ENCODE measurements around the gene OPCML. TPM values are rescaled to one million over a fixed set of nuclear protein-coding genes. Genes with fewer than 3 reads are reported as not detected.

The OPCML gene
- polyA plus RNA-seq, result not detected

DNA sequence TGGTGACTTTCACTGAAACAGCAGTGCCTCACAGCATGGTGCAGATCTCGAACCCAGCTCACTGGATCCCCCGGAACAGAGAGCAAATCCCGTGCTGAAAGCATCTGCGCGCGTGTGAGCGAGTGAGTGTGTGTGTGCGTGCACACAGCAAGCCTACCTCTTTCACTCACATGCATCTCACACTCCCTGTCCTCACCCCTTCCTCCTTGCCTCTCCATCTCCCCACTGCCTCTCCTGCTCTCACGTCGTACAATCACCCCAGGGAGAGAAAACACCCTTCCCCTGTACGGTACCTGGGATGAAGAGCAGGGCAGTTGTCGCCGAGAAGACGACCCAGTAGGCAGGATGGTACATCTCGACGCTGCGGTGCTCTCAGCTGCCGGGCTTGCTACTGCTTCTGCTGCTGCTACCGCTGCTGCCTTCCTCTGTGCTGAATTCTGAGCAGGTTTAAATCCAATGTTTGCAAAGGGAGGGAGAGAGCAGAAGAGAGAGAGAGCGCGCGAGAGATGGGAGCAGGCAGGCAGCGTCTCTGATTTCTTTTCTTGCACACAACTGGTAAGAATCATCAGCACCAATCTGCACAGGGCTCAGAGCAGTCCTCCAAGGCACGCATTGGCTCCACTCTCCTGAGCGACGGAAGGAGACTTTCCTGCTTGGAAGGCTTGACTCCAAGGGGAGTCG, at the start of gene OPCML:
TSS of gene OPCML (minus strand) at position 531 of the 681 bp plus-strand sequence.
- peak within 1 kb of the TSS in 1 of 3 donors; percentile 82 for H3K27ac Mint-ChIP-seq
- peaks cover 28% of the 10 kb centered on the region for H3K27me3 Mint-ChIP-seq
- no peak within 1 kb of the TSS for H3K4me3 Mint-ChIP-seq
- H3K4me1 Mint-ChIP-seq, result no peaks in the 10 kb centered on the region
- no peaks in the 10 kb centered on the region for H3K36me3 Mint-ChIP-seq
- peaks cover 0 to 2% (median 0%) of the 10 kb centered on the region in 3 donors for H3K9me3 Mint-ChIP-seq

DNA sequence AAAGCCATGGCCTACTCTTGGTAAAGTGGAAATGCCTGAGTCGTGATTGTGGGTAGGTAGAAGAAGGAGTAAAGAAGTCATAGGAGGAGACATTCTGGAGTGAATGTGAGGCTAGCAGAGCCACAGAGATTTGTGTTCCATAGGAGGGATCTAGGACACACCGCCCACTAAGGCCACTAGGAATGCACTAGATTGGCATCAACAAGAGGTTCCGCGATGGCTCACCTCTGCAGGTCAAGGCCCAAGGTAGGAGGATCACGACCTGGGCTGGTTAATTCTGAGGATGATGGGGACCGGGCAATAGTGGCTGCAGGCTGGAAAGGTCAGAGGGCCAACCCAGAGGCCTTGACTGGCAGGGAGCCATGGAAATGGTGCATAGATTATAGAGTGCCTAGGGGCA, 48.8 kb upstream of the OPCML start:
- Mint-ChIP-seq H3K27ac (no peak overlapping the region), H3K9me3 (peaks cover 3 to 11% (median 4%) of the 10 kb centered on the region in 3 donors), H3K27me3 (no peaks in the 10 kb centered on the region), H3K4me1 (peaks cover 0 to 2% (median 0%) of the 10 kb centered on the region in 3 donors), H3K36me3 (peaks cover 3% of the 10 kb centered on the region), H3K4me3 (no peak overlapping the region)

DNA sequence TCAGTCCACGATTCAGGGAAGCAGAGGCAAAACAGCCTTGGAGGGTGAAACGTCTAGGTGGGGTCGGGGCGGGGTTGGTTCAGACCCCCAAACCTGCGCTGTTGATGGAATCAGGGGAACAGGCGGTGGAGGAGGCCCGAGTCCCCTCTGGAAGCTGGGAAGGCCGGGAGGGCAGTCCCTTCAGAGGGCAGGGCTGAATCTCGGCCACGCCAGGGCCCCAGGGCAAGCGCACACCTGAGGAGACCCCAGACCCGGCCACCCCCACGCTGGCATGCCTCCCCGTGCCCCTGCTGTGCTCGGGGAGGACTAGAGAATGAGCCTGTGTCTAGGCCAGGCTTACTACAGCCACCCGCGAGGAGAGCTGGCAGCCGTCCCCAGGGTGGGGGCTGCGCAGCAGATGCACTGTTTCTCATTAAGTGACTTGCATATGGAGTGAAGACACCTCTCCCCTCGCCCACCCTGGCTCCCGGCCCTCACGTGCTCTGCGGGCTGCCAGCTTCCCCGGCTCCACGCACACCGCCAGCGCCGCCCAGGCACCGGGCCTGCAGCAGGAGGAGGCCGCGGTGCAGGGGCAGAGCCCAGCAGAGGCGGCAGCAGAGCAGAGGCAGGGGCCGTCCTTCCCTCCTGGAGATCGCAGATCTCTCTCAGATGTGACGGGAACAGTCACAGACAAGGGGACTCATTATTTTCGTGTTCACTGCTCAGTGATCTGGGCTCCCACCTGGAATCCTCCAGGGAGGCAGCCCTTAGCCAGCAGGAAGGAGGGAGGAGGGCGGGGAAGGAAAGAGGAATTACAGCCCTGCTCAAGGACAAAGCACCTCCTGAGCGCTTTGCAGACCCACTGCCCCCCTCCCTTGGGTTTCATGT, 47.1 kb upstream of the OPCML start:
- H3K4me1 Mint-ChIP-seq, result peaks cover 0 to 5% (median 0%) of the 10 kb centered on the region in 3 donors
- H3K36me3 Mint-ChIP-seq, result peaks cover 3% of the 10 kb centered on the region
- no peak overlapping the region for H3K27ac Mint-ChIP-seq
- peaks cover 0 to 7% (median 3%) of the 10 kb centered on the region in 3 donors for H3K9me3 Mint-ChIP-seq
- peaks cover 2% of the 10 kb centered on the region for H3K27me3 Mint-ChIP-seq
- no peak overlapping the region for H3K4me3 Mint-ChIP-seq

DNA sequence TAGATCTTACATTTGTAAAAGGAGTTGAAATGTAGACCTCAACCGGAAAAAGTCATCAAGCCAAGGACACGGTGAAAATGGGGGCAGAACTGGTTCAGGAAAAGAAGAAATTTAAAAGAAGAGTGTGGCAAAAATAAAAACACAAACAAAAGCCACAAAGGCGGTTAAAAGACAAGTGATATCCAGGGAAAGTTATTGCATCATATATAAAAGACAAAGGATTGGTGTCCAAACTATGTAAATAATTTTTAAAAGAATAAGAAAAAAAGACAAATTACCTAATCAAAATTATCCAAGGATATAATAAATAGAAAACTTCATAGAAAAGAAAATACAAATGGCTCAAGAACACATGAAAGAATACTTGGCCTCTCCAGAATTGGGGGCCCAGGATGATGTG, 45.1 kb upstream of the OPCML start:
- Mint-ChIP-seq H3K27me3 (peaks cover 2% of the 10 kb centered on the region), H3K4me1 (peaks cover 0 to 5% (median 0%) of the 10 kb centered on the region in 3 donors), H3K36me3 (peaks cover 3% of the 10 kb centered on the region), H3K27ac (no peak overlapping the region), H3K9me3 (peaks cover 0 to 7% (median 5%) of the 10 kb centered on the region in 3 donors), H3K4me3 (no peak overlapping the region)

DNA sequence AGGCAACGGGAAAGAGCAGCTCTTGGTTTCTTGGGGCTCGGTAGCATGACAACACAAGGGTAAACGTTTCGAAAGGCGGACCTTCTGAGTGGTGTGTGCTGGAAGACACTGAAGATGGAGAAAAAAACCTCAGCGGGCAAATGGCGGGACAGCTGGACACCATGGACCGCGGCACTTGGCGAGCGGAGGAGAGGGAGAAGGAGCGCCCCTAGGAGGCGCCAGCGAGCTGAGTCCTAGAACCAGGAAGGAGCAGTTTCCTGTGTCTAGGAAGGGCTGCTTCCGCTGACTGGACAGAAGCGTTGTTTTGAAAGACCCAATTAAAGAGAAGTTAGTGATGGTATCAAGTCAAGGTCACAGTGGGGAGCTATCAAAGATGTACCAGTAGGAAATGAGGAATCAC, 44.0 kb upstream of the OPCML start:
- H3K27ac Mint-ChIP-seq, result no peak overlapping the region
- H3K27me3 Mint-ChIP-seq, result peaks cover 2% of the 10 kb centered on the region
- peaks cover 1% of the 10 kb centered on the region for H3K36me3 Mint-ChIP-seq

DNA sequence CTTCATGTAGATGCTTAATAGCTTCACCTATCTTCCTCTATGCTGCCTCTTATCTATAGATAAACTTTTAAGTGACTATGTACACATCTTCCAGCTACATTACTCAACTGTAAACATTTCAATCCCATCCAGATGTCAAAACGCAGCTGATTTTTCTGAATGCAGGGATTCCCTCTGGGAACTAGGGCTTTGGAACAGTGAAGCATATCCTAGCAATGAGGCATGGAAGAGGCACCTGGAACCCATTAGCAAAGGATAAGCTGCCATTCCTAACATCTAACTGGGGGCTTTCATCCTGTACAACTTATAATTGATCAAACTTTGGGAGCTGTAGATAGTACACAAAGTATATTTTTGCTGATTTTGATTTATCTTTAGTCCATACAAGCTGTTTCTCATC, 40.8 kb upstream of the OPCML start:
- H3K9me3 Mint-ChIP-seq, result peaks cover 0 to 7% (median 5%) of the 10 kb centered on the region in 3 donors
- peaks cover 0 to 3% (median 0%) of the 10 kb centered on the region in 3 donors for H3K4me1 Mint-ChIP-seq
- no peak overlapping the region for H3K4me3 Mint-ChIP-seq
- peaks cover 2% of the 10 kb centered on the region for H3K27me3 Mint-ChIP-seq
- H3K27ac Mint-ChIP-seq, result peak overlapping the region in 1 of 3 donors; percentile 31
- no peaks in the 10 kb centered on the region for H3K36me3 Mint-ChIP-seq

More for the DNA sequence above, 44.0 kb upstream of the OPCML start:
- peaks cover 0 to 5% (median 0%) of the 10 kb centered on the region in 3 donors for H3K4me1 Mint-ChIP-seq
- H3K9me3 Mint-ChIP-seq, result peaks cover 0 to 7% (median 5%) of the 10 kb centered on the region in 3 donors
- H3K4me3 Mint-ChIP-seq, result no peak overlapping the region

DNA sequence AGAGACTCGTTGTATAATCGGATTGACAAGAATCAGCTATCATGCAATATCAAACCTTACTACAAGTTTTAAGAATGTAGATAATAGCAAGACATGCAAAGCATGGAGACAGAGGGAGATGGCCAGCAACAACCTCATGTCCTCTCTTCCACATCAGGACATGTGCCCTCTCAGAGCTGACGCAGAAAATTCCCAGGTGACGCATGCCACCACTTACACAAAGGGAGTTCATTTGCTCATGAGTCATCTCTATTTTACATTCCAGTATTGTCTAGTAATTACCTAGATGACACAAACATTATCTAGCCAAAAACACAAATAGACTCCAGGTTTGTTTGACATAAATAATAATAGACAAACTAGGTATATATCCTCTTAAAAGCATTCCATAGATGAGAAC, 38.1 kb upstream of the OPCML start:
- Mint-ChIP-seq H3K4me1 (no peaks in the 10 kb centered on the region), H3K27ac (no peak overlapping the region), H3K27me3 (no peaks in the 10 kb centered on the region), H3K36me3 (no peaks in the 10 kb centered on the region), H3K4me3 (no peak overlapping the region), H3K9me3 (peaks cover 1 to 2% (median 2%) of the 10 kb centered on the region in 3 donors)

DNA sequence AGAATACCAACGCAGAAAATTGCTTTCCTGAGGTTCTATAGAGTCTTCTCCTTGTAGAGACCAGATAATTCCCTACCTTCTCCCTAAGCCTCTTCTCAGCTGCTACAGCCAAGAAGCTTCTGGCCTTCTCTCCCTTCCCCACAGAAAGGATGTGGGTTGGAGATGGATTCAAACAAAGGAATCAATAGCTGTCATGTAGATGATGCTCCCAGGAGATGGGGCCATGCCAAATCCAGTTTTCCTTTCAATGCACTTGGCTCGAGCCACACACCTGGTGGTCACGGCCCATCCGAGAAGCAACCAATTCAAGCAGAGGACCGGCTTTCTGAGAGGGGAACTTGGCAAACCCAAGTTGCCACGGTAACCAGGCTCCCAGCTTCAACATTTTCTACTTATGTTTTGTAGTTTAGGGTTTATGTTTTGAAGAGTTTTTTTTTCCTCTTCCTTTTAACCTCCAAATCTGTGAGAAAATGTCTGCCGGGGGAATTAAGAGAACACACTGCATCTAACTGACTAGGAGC, 31.3 kb upstream of the OPCML start:
- H3K4me3 Mint-ChIP-seq, result no peak overlapping the region
- H3K27ac Mint-ChIP-seq, result no peak overlapping the region
- H3K4me1 Mint-ChIP-seq, result no peaks in the 10 kb centered on the region
- H3K27me3 Mint-ChIP-seq, result no peaks in the 10 kb centered on the region
- H3K36me3 Mint-ChIP-seq, result no peaks in the 10 kb centered on the region
- peaks cover 0 to 11% (median 0%) of the 10 kb centered on the region in 3 donors for H3K9me3 Mint-ChIP-seq

DNA sequence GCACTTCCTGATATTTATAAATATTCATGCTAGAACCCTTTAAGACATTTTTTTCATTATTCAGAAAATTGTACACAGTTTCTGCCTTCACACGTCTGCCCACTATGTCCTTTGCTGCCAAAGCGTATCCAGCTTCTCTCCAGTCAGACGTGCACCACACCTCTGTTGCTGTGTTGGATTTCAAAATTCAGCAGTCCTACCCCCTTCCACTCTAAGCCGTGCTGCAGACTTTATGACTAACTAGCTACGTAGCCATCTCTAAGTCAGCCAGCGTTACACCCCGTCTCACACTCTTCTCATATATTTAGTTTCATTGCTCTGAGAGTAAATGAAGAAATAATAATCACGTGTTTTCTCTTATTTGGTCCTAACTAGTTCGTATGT, 28.2 kb upstream of the OPCML start:
- Mint-ChIP-seq H3K4me1 (no peaks in the 10 kb centered on the region), H3K27ac (no peak overlapping the region), H3K36me3 (no peaks in the 10 kb centered on the region), H3K4me3 (no peak overlapping the region), H3K9me3 (peaks cover 0 to 10% (median 0%) of the 10 kb centered on the region in 3 donors), H3K27me3 (no peaks in the 10 kb centered on the region)

DNA sequence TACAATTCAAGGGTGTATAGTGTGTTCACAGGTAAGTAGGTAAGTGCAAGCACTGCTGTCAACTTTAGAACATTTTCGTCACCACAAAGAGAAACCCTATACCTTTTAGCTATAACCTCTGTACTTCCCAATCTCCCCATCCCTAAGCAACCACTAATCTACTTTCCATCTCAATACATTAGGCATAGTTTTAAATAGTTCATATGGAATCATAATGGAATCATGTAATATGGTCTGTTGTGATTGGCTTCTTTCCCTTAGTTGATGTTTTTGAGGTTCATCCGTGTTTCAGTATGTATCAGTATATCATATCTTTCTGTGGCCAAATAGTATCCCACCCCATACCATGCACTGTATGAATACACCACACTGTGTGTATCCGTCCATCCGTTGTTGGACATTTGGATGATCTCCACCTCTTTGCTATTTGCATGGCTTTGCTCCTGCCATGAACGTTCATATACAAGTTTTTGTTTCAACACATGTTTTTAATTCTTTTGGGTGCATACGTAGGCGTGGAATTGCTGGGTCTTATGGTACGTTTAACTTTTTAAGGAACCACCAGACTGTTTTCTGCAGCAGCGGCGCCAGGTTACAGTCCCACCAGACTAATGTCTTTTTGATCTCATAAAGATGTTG, 27.7 kb upstream of the OPCML start:
- no peak overlapping the region for H3K27ac Mint-ChIP-seq
- H3K27me3 Mint-ChIP-seq, result no peaks in the 10 kb centered on the region
- H3K36me3 Mint-ChIP-seq, result no peaks in the 10 kb centered on the region
- H3K9me3 Mint-ChIP-seq, result peaks cover 0 to 10% (median 0%) of the 10 kb centered on the region in 3 donors
- no peak overlapping the region for H3K4me3 Mint-ChIP-seq
- no peaks in the 10 kb centered on the region for H3K4me1 Mint-ChIP-seq

DNA sequence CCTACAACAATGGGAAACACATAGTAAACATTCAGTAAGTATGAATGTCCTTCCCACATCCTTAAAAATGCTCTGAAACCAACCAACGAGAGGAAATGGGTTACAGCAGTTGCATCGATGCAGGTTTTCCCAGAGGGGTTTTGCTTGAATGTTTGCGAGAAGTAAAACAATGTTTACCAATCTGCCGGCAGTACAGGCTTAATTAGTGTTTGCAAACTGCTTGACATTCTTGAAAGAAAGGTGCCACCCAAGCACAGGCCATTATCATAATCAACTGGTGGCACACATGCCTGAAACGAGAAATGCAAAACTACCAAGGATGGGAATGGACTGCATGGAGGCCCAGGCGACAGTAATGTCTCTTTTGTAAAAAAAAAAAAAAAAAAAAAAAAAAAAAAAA, 27.1 kb upstream of the OPCML start:
- no peaks in the 10 kb centered on the region for H3K27me3 Mint-ChIP-seq
- H3K4me1 Mint-ChIP-seq, result no peaks in the 10 kb centered on the region
- H3K4me3 Mint-ChIP-seq, result no peak overlapping the region
- no peaks in the 10 kb centered on the region for H3K36me3 Mint-ChIP-seq
- peaks cover 0 to 10% (median 0%) of the 10 kb centered on the region in 3 donors for H3K9me3 Mint-ChIP-seq
- no peak overlapping the region for H3K27ac Mint-ChIP-seq

DNA sequence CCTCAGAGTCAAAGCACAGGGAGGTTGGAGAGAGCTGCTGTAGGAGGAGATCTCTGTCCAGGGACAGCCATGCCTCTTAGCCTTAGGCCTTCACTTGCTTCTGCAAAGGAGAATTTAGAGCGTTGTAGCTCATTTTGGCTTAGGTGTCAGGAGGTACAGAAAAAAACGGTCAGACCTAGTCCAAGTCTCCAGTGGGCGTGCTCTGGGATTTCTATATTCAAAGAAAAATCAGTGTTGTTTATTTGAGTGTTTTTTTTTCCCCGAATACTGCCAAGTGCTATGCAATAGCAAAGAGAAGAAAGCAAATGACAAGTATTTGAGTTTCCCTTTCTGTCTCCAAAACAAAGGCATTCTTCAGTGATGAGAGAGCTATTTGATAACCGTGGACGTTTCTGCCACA, 22.7 kb upstream of the OPCML start:
- Mint-ChIP-seq H3K9me3 (peaks cover 0 to 5% (median 4%) of the 10 kb centered on the region in 3 donors), H3K4me3 (no peak overlapping the region), H3K27ac (no peak overlapping the region), H3K36me3 (no peaks in the 10 kb centered on the region), H3K27me3 (no peaks in the 10 kb centered on the region), H3K4me1 (no peaks in the 10 kb centered on the region)

DNA sequence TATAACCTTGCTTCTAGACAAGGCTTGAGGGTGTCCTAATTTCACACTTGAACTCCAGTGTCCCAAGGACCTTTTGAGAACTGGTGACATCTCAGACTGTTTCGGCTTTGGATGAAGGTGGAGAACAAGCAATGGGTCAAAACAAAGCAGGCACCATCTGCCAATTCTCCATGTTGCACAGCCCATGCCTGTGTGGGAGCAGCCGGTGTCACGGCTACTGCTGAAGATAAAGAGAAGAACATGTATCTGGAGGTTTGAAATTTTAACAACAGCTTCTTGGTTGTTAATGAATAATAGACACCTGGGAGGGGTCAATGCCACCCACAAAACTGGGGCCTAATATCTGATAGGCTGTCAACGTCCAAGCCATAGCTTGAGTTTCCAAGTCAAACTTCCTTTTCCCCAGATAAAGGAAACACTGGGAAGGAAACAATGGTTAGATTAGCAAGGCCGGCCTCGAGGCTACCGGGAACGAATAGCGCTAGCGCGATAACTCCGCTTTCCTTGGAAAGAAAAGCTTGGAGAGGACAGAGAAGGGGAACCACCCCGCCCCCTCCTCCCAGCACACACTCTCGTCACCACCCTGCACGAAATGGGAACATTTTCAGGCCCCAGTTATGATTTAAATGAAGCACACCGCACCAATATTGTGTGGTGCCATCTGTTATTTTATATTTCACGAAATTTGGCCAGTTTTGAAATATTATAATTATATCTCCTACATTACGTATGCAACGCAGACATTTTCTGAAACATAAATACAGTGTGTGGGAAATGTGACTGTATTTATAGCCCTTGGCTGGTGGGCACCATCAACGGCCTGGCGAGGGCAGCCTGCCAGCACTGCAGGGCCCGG, 21.8 kb upstream of the OPCML start:
- H3K4me1 Mint-ChIP-seq, result no peaks in the 10 kb centered on the region
- no peaks in the 10 kb centered on the region for H3K27me3 Mint-ChIP-seq
- no peak overlapping the region for H3K4me3 Mint-ChIP-seq
- H3K36me3 Mint-ChIP-seq, result no peaks in the 10 kb centered on the region
- H3K27ac Mint-ChIP-seq, result no peak overlapping the region
- H3K9me3 Mint-ChIP-seq, result peaks cover 0 to 4% (median 2%) of the 10 kb centered on the region in 3 donors

DNA sequence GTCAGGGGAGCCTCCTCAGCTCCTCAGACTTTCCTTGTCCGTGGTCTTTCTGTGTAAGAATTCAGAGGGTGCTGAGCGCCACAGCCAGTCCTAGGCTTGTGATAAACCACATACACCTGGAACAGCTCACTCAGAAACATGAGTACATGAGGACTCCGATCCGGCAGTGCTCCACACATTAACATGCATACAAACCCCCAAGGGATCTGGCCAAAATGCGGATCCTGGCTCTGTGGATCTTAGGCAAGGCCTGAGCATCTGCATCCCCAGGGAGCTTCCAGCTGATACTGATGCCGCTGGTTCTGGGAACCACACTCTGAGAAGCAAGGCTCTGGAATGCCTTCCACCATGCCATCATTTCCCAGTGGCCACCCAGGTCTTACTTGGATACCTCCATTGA, 20.6 kb upstream of the OPCML start:
- H3K4me1 Mint-ChIP-seq, result no peaks in the 10 kb centered on the region
- H3K4me3 Mint-ChIP-seq, result no peak overlapping the region
- no peaks in the 10 kb centered on the region for H3K27me3 Mint-ChIP-seq
- no peak overlapping the region for H3K27ac Mint-ChIP-seq
- H3K9me3 Mint-ChIP-seq, result peaks cover 0 to 4% (median 0%) of the 10 kb centered on the region in 3 donors
- H3K36me3 Mint-ChIP-seq, result no peaks in the 10 kb centered on the region
